Measurements from ENCODE around the gene CDK14.

GRCh38 chr7:90610105-90610504, 14.0 kb downstream of the CDK14 start:
- TF ChIP-seq, protein P1, sequence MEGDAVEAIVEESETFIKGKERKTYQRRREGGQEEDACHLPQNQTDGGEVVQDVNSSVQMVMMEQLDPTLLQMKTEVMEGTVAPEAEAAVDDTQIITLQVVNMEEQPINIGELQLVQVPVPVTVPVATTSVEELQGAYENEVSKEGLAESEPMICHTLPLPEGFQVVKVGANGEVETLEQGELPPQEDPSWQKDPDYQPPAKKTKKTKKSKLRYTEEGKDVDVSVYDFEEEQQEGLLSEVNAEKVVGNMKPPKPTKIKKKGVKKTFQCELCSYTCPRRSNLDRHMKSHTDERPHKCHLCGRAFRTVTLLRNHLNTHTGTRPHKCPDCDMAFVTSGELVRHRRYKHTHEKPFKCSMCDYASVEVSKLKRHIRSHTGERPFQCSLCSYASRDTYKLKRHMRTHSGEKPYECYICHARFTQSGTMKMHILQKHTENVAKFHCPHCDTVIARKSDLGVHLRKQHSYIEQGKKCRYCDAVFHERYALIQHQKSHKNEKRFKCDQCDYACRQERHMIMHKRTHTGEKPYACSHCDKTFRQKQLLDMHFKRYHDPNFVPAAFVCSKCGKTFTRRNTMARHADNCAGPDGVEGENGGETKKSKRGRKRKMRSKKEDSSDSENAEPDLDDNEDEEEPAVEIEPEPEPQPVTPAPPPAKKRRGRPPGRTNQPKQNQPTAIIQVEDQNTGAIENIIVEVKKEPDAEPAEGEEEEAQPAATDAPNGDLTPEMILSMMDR (IDR thresholded peaks at IDR 0.05), result no peak
- no peak for TF ChIP-seq POLR2A (IDR thresholded peaks at IDR 0.05)
